HEK293T (cell line): ENCODE results near the gene SNTA1.

ENCODE experiments used
- ARNT ChIP-seq: fragments of 450-650 bp; IDR thresholded peaks from 2 replicates; pipeline ENCODE4 v1.6.1; 2017; ENCODE audit warnings: mild to moderate bottlenecking
- BHLHE40 ChIP-seq: fragments of 450-650 bp; IDR thresholded peaks from 2 replicates; pipeline ENCODE4 v1.6.1; 2016; ENCODE audit warnings: mild to moderate bottlenecking, moderate library complexity, borderline replicate concordance
- CTBP1 ChIP-seq: fragments of 450-650 bp; IDR thresholded peaks from 2 replicates; pipeline ENCODE4 v1.6.1; 2016; ENCODE audit warnings: borderline replicate concordance
- ELF4 ChIP-seq: fragments of 450-650 bp; IDR thresholded peaks from 2 replicates; pipeline ENCODE4 v1.6.1; 2017; ENCODE audit warnings: antibody characterized with exemption
- FOXA1 ChIP-seq: fragments of 450-650 bp; IDR thresholded peaks from 2 replicates; pipeline ENCODE4 v1.6.1; 2016; ENCODE audit warnings: mild to moderate bottlenecking
- FOXM1 ChIP-seq: fragments of 450-650 bp; IDR thresholded peaks from 2 replicates; pipeline ENCODE4 v1.6.1; 2017; ENCODE audit warnings: mild to moderate bottlenecking, borderline replicate concordance
- HDGF ChIP-seq: fragments of 450-650 bp; IDR thresholded peaks from 2 replicates; pipeline ENCODE4 v1.6.1; 2017; ENCODE audit warnings: antibody characterized with exemption, borderline replicate concordance
- NFRKB ChIP-seq: fragments of 450-650 bp; IDR thresholded peaks from 2 replicates; pipeline ENCODE4 v1.6.1; 2016; ENCODE audit warnings: mild to moderate bottlenecking, moderate library complexity
- PKNOX1 ChIP-seq: fragments of 450-650 bp; IDR thresholded peaks from 2 replicates; pipeline ENCODE4 v1.6.1; 2016
- SP1 ChIP-seq: fragments of 450-650 bp; IDR thresholded peaks from 2 replicates; pipeline ENCODE4 v1.6.1; 2017
- SUZ12 ChIP-seq: fragments of 450-650 bp; IDR thresholded peaks from 2 replicates; pipeline ENCODE4 v1.6.1; 2016; ENCODE audit warnings: mild to moderate bottlenecking
- TARDBP ChIP-seq: fragments of 450-650 bp; IDR thresholded peaks from 2 replicates; pipeline ENCODE4 v1.6.1; 2016
- ZNF384 ChIP-seq: fragments of 450-650 bp; IDR thresholded peaks from 2 replicates; pipeline ENCODE4 v1.6.1; 2016

- TF ChIP-seq TARDBP (no peak), BHLHE40 (no peak), ZNF384 (no peak), SP1 (no peak), SUZ12 (no peak), ELF4 (no peak), FOXA1 (no peak), PKNOX1 (no peak), FOXM1 (no peak), ARNT (no peak), NFRKB (no peak), CTBP1 (no peak), HDGF (no peak)
Measured at GRCh38 chr20:33407251-33407650, 36.3 kb downstream of the SNTA1 start.
